Lower lobe of right lung (tissue), 2 donors: Measurements from ENCODE around the gene FBXW4. TPM values are rescaled to one million over a fixed set of nuclear protein-coding genes. Genes with fewer than 3 reads are reported as not detected.

Source experiments
- ATAC-seq, 2 donors: fragments of 200-7000 bp; cut with Tn5 transposase; one replicate each; pipeline ENCODE4 v1.9.1; 2020 to 2022; ENCODE audit warnings: mild to moderate bottlenecking in 2 of 2, moderate library complexity in 2 of 2
- DNase-seq: peaks from one replicate; pipeline ENCODE4 v3.0.0-alpha.2; 2020
- H3K27ac ChIP-seq: fragments of 200-600 bp; one replicate; pipeline ENCODE4 v1.8.0; 2022
- H3K27me3 ChIP-seq: fragments of 200-600 bp; one replicate; pipeline ENCODE4 v1.8.0; 2022; ENCODE audit warnings: low read depth
- H3K36me3 ChIP-seq: fragments of 200-600 bp; one replicate; pipeline ENCODE4 v1.8.0; 2022; ENCODE audit warnings: mild to moderate bottlenecking
- H3K4me1 ChIP-seq: fragments of 200-600 bp; one replicate; pipeline ENCODE4 v1.8.0; 2022
- H3K4me3 ChIP-seq: fragments of 200-600 bp; one replicate; pipeline ENCODE4 v1.8.0; 2022; ENCODE audit warnings: mild to moderate bottlenecking
- H3K9me3 ChIP-seq: fragments of 200-600 bp; one replicate; pipeline ENCODE4 v1.8.0; 2022
- CTCF ChIP-seq: fragments of 200-600 bp; IDR thresholded peaks from one replicate; pipeline ENCODE4 v1.8.0; 2022; ENCODE audit warnings: antibody characterized with exemption, mild to moderate bottlenecking
- intact Hi-C: fragments of 100-400 bp; cut with DNase I; formaldehyde crosslinking; loops from one replicate; pipeline ENCODE4 v1.11.0; 2022
- total RNA-seq: library from RNA; stranded (reverse); fragmentation: NEBNext Ultra II Directional; extraction: Animal tissue kit (Norgen Biotek cat#: 25700); gene quantifications from one replicate; pipeline ENCODE4 v1.2.1, GENCODE V29; 2021
- donor health status: DM: no; HTN: yes; CAD: no; lungs with severe emphysema.

Gene FBXW4
- total RNA-seq, 1 donor from 2014 or later, result 88.6 TPM

GRCh38 chr10:101570428-101571270 lies 124.3 kb downstream of the FBXW4 start:
- no peak for TF ChIP-seq CTCF
- Histone ChIP-seq H3K36me3 (no peaks in the 10 kb centered on the region), H3K4me1 (peaks cover 24% of the 10 kb centered on the region), H3K27ac (no peak overlapping the region), H3K4me3 (peak overlapping the region; percentile 62), H3K9me3 (peaks cover 9% of the 10 kb centered on the region), H3K27me3 (peaks cover 44% of the 10 kb centered on the region)
- intact Hi-C loops, result no loop called here
- ATAC-seq (peak; percentile 20 to 36), DNase-seq (no peak)

DNA sequence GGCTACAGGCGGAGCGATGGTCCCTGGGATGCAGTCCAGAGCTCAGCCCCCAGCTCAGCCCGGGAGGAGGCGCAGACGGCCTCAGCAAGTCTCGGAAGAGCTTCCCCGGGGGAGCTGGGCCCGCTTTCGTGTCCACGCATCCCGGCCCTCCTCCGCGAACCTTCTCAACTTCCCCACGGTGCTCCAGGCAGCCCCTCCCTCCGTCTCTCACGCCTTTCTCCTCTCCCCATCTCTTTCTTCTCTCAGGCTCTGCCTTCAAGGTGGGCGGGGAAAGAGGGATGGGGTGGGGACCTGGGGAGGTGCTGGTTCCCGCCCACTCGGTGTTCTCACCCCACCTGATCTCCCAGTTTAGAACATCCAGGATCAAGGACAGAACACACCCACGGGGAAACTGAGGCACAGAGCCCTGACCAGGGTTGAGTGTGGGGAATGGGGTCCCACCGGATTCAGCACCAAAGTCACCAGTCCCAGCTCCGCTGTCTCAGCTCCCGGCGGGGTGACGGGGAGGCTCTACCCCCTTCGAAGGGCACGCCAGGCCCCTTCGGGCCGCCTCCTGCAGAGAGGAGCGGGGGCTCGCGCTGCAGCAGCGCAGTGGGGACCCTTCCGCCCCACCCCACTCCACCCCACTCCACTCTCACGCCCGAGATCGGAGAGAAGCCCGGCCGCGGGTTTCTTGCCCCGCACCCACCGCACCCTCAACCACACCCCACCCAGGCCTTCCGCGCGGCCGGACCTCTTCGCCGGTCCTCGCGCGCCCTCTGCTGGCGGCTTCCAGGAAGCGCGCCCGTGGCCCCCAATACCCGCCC lies 125.1 kb downstream of the FBXW4 start:
- Histone ChIP-seq H3K27me3 (peaks cover 52% of the 10 kb centered on the region), H3K27ac (no peak overlapping the region), H3K4me3 (peak overlapping the region; percentile 62), H3K4me1 (peaks cover 24% of the 10 kb centered on the region), H3K9me3 (peaks cover 9% of the 10 kb centered on the region), H3K36me3 (no peaks in the 10 kb centered on the region)
- intact Hi-C loops, result no loop called here
- DNase-seq (peak; percentile 88), ATAC-seq (peak; percentile 95 to 96)
- TF ChIP-seq CTCF, result peak; percentile 84

DNA sequence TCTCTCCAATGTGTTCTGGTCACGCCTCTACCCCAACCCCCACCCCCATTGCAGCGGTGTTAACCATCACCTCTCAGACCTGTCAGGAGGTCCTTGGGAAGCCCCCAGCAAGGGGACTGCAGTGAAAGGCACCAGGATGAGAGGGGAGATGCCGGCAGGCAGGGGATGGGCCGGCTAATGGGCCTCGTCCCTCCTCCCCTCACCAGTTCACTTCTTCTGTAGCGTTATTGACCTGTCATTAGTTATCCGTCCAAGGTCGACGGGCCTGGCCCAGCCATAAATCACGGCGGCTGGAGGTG lies 125.7 kb downstream of the FBXW4 start:
- Histone ChIP-seq H3K4me1 (peaks cover 24% of the 10 kb centered on the region), H3K36me3 (no peaks in the 10 kb centered on the region), H3K27ac (no peak overlapping the region), H3K9me3 (peaks cover 9% of the 10 kb centered on the region), H3K4me3 (peak overlapping the region; percentile 62), H3K27me3 (peaks cover 57% of the 10 kb centered on the region)
- no peak for TF ChIP-seq CTCF
- no peak for DNase-seq
- no peak for ATAC-seq
- intact Hi-C loops, result no loop called here

DNA sequence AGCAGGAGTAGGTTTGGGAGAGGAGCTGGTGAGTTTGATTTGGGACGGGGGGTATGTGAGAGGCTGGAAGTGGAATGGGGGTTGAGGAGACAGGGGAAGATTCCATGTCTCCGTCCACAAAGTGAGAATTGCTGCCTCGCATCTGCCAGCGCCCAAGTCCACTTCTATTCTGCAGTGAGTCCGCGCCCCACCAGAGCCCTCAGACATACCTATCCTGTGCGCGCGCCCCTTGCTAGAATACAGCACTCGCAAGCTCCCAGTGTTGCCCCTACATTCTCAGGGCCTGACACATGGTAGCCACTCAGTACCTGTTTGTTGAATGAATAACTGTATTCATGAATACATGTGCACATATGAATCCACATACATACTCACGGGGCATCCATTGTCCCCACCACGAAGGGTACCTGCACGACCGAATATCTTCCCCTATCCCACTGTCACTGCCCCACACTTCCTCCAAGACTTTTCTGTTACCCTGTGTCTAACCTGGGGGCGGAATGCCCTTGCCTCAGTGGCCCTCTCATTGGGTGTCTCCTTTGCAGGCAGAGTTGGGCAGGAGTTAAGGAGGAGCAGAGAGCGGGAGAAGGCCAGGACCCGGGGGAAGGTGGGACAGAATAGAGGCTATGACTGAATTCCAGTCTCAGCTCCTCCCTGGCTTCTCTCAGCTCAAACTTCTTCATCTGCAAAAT lies 126.8 kb downstream of the FBXW4 start:
- intact Hi-C loops, result no loop called here
- no peak for DNase-seq
- H3K36me3 ChIP-seq, result no peaks in the 10 kb centered on the region
- ATAC-seq, result no peak
- peaks cover 24% of the 10 kb centered on the region for H3K4me1 ChIP-seq
- H3K4me3 ChIP-seq, result no peak overlapping the region
- no peak overlapping the region for H3K27ac ChIP-seq
- TF ChIP-seq CTCF, result no peak
- peaks cover 8% of the 10 kb centered on the region for H3K9me3 ChIP-seq
- H3K27me3 ChIP-seq, result peaks cover 67% of the 10 kb centered on the region

- no peaks in the 10 kb centered on the region for H3K36me3 ChIP-seq
- DNase-seq (no peak), ATAC-seq (no peak)
- H3K4me3 ChIP-seq, result no peak overlapping the region
- intact Hi-C loops, result no loop called here
- no peak overlapping the region for H3K27ac ChIP-seq
- no peak for TF ChIP-seq CTCF
- peaks cover 73% of the 10 kb centered on the region for H3K27me3 ChIP-seq
- peaks cover 24% of the 10 kb centered on the region for H3K4me1 ChIP-seq
- H3K9me3 ChIP-seq, result peaks cover under 1% of the 10 kb centered on the region
These were observed 127.6 kb downstream of the FBXW4 start for GRCh38 chr10:101567165-101568006.
